Measurements from ENCODE around the gene NF2.

The NF2 gene

DNA sequence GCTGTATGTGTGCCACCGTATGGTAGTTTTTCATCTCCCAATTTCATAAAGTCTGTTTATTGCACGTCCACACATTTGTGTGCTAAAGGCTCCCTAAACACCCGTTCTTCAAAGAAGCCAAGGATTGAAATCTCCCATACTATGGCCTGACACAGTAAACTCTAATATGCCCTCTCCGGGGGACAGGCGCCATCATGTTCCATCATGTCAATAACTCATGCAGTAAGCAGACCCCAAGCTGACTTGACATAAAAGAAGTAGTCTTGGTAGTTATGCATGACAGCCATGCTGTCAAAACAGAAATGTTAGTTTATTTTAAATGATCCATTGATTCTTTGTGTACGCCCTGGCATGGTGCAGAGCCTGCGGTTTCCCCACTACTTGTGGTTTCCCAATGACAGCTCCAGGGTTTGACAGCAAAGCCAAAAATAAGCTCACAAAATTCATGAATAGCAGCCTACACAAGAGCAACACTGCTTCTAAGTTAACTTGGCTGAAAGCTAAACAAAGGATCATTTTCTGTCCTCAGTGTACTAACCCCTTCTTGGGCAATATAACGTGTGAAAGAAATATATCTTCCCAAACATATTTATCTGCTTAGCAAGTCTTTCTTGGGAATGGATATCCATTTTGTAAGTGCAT, 59.9 kb downstream of the NF2 start:
- no peak for DNase-seq (ENCODE audit: low read depth in 2 of 2)

DNA sequence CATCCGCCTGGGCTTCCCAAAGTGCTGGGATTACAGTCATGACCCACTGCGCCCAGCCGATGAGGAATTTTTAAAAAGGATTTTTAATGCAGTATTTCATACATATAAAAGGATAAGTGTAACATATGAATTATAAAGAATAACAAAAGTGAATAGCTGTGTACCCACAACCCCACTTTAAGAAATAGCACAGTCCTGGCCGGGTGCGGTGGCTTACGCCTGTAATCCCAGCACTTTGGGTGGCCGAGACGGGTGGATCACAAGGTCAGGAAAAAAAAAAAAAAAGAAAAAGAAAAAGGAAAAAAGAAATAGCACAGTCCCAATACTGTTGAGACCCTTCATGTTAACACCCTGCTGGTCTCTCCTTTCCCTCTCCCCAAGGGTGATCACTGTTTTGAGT, 62.1 kb downstream of the NF2 start:
- DNase-seq (ENCODE audit: low read depth in 2 of 2): no peak

DNA sequence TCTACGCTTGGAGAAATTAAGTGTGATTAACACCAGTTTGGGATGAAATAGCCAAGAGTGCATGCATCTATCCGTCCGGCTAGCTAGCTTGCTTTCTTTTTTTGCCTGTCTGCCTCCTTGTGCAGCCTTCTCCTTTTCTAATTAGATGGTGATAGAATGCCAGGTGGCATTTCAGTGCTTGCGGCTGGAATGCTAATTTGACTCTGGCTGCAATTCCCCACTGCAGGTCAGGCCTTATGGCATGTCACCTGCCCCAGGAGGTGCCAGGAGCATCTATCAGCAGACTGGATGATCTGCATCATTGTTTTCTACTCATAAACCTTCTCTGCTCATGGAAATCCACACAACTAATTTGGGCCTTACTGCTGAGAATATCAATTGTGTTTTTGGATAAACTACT, 65.2 kb downstream of the NF2 start:
- DNase-seq (ENCODE audit: low read depth in 2 of 2): no peak

DNA sequence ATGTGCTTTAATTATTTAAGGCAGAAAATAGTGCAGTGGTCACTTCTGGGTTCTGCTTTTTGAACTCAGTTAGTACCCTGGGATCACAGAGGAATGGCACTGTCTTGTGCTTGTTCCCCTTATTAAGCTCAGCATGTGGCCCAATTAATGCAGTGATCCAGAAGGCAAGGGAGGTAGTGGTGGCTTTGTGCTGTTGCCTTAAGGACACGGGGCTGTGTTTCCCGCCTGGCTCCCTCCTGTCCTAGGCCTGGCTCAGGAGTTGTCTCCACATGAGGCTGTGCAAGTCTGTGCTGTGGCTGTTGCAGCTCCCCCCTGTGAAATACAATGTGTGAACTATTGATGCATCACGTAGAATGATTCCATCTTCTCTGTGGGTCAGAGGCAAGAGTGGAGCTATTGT, 67.2 kb downstream of the NF2 start:
- no peak for DNase-seq (ENCODE audit: low read depth in 2 of 2)

DNA sequence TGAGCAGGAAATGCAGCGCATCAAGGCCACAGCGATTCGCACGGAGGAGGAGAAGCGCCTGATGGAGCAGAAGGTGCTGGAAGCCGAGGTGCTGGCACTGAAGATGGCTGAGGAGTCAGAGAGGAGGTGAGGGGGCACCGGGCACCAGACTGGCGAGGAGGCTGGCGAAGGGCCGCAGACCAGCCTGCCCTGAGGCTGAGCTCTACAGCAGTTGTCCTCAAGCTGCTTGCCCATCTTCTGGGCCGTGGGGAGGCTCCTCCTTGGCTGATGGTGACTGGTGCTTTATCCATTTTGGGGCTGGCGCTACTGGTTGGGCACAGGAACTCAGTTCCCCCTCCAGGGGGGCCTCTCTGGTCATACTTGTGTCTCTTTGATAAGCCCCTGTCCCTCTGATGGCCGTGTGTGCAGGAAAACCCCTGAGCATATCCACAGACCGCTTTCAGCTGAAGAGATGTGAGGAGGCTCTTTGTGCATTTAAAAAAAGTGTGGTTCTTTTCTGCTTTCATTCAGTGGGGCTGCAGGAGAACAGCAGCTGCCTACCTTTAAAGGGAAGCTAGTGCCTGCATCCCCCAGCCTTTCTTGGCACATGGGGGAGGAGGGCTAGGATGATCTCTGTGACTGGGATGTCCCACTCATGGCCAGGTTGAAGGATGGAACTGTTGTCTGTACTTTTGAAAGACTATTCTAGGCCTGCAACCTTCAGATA, 70.1 kb downstream of the NF2 start:
- DNase-seq (ENCODE audit: low read depth in 2 of 2): no peak

DNA sequence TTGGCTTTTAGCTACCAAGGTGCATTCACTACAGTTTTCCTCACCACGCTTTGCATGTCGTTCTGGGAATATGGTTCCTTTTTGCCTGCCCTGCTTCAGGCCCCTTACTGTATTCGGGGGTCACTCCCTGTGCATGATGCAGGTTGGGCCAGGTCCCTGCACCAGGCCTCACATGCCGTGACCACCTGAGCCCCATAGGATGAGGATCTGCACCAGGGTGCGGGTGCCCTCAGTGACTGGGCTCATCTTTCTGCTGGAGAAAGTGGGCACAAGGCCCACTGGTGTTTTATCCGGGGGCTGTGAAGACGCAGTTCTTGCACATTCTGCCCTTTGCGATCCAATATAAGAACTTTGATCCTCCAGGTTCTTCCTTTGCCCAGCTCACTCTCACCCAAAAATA, 70.7 kb downstream of the NF2 start:
- DNase-seq (ENCODE audit: low read depth in 2 of 2): no peak

DNA sequence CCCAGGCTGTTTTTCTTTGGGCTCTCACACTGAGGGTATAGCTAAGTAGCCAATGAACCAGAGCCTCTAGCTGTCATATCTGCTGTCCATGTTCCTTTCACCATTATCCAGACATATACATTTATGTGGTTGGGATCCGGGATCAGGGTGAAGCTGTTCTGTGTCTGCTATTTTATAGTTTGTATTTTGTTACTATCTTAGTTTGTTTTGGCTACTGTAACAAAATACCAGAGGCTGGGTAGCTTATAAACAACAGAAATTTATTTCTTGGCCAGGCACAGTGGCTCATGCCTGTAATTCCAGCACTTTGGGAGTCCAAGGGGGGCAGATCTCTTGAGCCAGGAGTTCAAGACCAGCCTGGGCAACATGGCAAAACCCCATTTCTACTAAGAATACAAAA, 75.9 kb downstream of the NF2 start:
- no peak for DNase-seq (ENCODE audit: low read depth in 2 of 2)

DNA sequence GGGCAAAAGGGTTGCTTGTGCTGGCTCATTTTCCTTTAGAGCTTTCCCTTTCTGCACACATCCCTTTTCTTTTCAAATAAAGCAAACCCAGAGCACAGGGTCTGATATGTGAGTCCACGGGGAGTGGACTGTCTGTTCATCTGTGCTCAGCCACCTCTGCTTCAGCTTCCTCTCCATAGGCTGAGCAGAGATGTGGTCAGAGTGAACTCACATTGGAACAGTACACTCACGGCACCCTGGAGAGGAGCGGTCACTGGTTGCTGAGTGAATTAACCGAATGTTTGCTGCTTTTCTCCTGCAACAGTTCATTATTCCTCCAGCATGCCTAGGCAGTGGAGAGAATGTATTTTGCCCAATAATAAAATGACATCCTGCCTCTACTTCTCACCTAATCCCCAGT, 80.1 kb downstream of the NF2 start:
- no peak for DNase-seq (ENCODE audit: low read depth in 2 of 2)

DNA sequence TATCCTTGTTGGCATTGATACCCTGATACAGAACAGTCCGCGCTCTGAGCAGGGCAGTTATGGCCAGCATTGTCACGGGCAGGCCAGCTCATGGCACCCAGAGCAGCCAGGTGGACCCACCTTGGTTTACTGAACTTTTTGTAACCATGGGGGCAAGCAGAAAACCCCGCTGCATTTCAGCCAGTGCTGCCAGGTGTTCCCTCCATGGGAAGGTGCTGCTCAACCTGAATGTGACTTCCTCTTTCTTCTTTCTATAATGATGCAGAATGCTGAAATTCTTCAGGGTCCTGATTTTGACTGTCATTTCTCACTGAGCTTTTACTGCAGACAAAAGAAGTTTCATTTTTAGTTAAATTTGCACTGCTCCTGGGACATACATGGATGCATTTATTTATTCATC, 80.8 kb downstream of the NF2 start:
- no peak for DNase-seq (ENCODE audit: low read depth in 2 of 2)

DNA sequence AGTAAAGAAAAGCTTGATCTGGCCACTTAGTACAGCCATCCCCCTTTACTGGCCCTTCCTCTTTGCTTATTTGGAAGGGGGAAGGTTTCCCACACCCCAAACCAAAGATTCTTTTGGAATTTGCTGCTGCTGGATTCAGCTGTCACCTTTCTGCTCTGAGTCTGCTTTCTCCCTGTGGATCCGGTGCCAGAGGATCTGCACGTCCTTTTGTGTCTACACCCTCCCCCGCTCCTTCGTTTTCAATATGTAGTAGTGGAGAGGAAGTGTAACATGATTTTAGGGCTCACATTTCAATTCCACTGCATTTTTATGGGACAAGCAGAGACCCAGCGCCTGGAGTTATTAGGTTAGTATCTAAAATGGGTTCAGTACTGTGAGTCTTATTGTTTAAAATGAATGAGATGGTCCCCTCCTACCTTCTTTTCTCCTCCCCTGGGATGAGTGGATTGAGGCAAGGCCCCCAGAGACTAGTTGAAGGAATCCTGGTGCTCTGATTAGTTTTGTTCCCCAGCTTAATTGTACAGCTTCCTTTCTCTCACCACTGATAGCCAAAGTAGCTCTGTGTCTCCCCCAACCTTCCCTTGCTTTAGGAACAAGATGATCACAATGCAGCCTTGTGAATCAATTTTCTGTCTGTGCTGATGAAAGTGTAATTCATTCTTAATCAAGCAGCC, 85.9 kb downstream of the NF2 start:
- DNase-seq (ENCODE audit: low read depth in 2 of 2): no peak

DNA sequence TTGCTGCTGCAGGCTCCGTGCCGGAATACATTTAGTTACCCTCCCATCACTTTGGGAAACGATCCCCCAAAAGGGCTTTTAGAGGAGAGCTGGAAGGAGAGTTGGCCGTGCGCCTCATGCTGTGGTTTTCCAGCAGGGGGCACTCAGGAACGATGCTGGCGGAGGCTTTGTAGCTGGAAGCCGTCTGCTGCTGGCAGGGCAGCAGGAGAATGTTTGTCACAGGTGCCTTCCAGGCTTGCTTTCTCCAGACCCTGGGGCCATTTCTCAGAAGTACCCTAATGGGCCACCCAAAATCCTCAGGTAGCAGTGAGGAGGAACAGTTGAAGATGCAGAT, 86.4 kb downstream of the NF2 start:
- DNase-seq (ENCODE audit: low read depth in 2 of 2): no peak

DNA sequence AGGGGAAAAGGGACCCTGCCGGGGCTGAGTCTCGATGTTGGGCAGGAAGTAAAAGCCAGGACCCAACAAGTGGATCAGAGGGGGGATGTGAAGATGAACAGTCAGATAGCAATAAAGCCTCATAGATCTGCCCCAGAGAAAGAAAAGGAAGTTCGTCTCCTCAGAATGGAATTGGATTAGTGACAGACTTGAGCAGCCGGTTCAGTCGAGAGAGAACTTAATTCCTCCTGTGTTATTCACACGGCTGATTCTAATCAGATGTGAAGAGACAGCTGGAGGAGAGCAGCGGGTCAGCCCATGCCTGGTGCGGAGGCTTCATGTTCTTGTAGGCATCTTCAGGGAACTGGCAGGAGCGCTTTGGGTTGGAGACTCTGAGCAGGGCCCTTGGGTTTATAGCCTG, 87.0 kb downstream of the NF2 start:
- DNase-seq (ENCODE audit: low read depth in 2 of 2): no peak

DNA sequence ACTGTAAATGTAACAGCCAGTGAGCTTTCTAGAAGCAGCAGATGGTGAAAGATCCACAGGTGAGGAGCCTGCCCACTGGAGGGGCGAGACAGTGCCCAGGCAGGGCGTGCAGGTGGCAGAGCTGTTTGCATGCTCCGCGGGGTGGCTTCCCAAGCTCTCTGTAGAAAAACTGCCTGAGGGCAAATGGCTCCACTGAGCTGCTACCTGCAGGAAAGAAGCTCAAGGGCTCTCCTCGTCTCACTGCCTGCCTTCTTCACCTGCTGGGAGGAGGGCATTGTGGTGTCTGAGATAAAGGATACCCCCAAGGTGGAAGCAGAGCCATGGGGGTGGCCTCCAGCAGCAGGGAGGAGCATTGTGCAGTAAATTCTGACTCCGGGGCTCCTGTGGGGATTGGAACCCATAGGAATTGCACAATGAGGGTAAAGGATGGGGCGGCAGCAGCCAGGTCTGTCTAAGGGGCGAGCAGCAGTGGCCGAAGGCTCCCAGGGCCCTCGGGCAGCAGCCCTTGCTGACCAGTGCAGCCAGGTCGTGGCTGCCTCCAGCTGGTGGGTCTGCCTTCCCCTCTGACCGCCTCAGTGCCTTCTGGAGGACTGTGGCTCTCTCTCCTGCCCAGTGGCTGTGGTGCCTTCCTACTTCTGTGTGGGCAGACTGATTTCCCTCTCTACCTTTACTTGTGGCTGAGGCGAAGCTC, 88.3 kb downstream of the NF2 start:
- DNase-seq (ENCODE audit: low read depth in 2 of 2): no peak

DNA sequence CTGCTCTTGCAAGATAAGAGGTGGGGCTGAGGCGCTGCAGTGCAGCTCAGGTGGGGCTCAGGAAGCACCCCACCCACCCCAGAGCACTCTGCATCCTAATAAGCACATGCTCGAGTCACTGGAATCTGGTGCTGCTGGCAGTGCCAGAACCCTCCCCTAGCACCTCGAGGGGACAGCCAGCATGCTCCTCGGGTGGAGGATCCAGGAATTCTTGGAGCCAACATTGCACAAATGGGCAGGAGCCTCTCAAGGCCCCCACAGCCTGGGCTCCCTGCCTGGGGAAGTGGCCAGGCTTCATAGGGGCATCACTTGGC, 88.9 kb downstream of the NF2 start:
- DNase-seq (ENCODE audit: low read depth in 2 of 2): no peak

DNA sequence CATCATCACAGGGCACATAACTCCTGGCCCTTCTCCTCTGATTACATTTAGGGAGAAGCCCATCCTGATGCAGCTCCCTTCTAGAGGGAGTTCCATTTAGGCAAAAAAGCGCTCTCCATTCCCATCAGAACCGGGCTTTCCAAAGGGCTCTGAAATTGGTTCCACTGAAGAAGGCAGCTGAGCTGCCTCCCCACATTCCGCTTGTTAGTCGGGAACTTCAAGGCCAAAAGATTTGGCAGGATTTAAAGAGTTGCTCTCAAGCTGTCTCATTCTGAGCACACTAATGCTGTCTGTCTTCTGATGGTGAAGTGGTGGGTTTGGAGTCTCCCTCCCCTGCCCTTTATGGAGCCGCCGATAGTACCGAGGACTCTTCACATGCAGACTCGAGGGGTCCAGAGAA, 89.7 kb downstream of the NF2 start:
- DNase-seq (ENCODE audit: low read depth in 2 of 2): no peak

DNA sequence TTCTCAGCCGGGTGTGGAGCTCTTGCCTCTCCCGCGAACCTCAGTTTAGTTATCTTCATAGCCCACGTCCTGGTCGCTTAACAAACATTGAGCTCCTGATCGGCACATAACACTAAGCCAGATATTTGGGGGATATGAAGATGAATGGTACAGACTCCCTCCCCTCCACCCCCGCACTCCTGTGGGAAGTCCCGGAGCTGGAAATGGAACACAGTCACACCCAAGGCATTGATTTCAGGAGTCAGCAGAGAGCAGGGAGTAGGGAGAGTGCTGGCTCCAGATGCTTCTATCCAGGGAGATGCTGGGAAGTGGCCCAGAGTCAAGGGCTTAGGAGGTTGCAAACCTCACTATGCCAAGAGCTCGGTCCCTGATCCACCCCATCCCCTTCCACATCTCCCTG, 90.2 kb downstream of the NF2 start:
- DNase-seq (ENCODE audit: low read depth in 2 of 2): no peak

DNA sequence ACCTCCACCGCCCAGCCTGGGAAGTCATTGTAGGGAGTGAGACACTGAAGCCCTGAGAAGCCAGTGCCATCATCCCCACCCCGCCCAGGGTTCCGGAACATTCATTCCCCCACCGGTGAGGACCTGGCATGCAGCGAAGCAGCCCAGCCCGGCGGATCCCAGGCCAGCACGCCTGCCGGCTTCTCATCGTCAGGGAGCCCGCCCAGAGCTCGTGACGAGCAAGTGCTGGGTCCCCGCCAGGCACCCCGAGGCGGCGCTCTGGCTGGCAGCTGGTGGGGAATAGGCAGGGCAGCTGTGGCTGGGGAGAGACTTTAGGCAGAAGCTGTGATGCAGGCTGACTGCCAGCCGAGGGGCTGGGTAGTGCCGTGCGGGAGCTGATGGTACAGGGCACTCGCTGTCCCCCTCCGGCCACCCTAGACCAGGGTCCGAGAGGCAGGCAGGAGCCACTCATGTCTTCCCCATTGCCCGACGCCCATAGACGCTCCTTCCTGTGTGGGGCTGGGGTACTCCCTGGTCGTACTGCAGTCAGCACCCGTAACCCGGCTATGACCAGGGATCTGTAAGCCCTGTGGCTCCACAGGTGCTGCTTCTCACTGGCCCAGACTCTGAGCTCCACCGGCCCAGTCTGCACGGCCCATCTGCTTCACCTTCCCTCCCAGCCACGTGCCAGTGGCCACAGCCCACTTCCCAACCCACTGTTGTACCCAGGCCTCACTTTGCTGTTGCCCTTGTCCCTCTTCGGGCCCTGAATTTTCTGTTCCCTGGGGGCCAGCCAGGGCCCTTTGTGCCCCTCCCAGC, 91.9 kb downstream of the NF2 start:
- no peak for DNase-seq (ENCODE audit: low read depth in 2 of 2)

DNA sequence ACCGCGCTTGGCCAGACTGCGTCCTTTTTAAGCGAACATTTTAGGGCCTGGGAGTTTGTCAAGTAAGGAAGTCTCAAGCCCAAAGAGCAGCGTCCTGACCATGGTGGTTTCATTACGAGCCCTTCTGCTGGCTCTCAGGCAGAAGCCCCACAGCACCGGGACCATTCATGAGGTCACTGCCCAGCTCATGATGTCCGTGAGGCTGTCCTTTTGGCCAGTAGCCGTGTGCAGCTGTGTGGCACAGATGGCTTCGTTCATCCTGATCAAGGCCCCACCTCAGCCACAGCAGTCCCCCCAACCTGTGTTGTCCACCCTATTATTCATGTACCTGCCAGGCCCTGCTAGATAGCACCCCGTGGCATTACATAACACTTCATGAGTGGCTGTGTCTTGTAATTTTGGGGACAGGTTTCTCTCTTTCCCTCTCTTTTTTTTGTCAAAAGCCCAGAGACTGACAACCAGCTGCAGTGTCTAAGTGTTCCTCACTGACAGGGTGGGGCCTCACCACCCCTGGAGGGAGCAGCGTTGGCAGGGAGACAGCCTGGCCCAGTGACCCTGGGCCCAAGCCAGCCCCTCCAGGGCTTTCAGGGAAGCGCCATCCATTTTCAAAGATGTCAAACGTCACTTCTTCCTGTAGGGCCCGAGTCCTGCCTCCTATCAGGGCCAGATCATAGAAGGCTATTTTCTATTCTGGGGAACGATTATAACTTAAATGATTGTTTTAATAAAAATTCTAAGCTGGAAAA, 94.6 kb downstream of the NF2 start:
- no peak for DNase-seq (ENCODE audit: low read depth in 2 of 2)

DNA sequence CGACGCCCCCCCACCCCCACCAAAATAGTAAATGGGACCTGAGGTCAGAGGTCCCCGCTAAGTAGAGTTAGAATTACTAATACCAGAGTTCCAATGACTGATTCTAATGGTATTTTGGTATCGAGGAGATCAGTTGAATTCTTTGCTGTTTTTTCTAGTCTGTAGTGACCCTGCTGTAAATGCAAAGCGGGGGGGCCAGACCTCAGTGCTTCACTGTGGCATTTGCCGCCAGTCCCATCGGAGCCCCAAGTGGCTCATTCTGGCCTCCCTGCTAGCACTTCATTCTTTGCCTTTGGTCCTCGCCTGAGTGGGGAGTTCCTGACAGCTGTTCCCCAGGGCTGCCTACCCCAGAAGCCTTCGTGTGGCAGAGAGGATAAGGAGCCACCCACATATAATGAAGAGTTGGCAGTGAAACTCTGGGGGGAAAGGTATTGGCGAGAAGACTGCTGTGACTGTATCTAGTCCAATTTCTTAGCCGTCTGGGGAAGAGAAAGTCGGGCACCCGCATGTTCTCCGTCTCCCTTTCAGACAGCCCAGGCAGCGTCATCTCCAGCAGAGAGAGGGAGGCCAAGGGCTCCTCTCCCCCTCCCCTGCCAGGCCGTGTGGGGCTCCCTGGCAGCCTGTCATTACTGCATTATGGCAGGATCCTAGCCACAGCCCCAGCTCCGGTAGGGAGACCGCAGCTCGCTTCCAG, 96.9 kb downstream of the NF2 start:
- DNase-seq (ENCODE audit: low read depth in 2 of 2): no peak

DNA sequence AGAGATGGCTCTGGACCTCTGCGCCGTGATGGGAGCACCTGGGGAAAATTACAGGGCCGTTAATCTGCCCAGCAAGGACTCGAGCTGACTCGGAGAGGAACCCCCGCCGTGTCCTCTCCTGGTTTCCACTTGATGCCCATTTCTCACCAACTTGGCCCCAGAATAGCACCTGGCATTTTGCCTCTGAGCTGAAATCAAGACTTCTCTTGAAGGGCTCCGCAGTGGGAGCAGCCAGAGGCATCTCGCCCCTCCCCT, 97.4 kb downstream of the NF2 start:
- no peak for DNase-seq (ENCODE audit: low read depth in 2 of 2)
